Measurements from ENCODE around the gene KCNJ1.

The KCNJ1 gene

DNA sequence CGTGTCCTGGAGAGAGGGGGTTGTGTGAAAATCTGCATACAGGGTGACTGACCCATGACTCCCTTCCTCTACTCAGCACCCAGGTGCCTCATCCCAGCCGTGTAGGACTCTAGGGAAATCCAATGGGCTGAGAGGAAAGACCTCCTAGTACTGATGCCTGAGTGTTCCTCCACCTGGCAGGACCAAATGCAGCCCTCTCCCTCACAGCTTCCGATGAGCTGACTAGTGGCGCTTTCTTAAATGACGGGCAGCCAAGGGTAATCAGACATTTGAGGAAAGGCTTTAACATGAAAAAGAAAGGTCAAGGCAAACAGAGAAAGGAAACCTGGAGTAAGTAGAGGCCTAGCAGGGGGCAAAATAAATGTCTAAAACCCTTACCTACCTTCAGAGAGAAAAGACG lies 5.0 kb upstream of the KCNJ1 start:
- no peak overlapping the region for H3K4me3 ChIP-seq (ENCODE audit: low read depth, low read length)
- no peak for TF ChIP-seq CTCF (IDR thresholded peaks at IDR 0.05; ENCODE audit: low read depth, low read length)

GRCh38 chr11:128871168-128871610 lies 4.1 kb upstream of the KCNJ1 start:
- TF ChIP-seq CTCF (IDR thresholded peaks at IDR 0.05; ENCODE audit: low read depth, low read length), result no peak
- H3K4me3 ChIP-seq (ENCODE audit: low read depth, low read length), result no peak overlapping the region

DNA sequence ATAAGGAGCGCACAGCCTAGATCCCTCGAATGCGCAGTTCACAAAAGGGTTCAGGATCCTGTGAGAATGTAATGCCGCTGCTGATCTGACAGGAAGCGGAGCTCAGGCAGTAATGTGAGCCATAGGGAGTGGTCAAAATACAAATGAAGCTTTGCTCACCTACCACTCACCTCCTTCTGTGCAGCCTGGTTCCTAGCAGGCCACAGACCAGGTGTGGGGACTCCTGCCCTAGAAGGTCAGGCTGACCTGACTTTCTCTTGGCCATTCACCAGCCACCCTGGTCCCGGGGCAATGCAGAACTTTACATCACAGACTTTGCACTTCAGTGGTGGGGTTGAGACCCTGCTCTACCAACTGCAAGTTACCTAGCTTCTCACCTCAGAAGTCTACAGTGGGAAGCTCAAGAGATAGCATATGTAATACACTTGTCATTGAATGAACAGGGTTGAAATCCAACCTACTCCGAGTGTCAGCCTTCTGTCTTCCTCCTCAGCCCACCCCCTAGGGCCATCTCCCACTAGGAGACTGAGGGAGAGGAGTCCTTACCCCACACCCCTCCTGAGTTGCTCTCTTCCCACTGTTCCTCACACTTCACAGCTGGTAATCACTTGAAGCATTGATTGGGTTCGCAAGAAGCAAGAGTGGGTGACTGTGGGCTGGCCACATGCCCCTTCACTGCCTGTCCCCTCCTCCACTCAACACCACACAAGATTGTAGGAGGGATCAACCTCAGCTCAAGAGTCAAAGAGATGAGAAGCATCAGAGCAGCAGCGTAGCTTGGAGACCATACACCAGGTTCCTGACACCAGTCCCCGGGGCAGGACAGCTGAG lies 2.0 kb upstream of the KCNJ1 start:
- TF ChIP-seq CTCF (IDR thresholded peaks at IDR 0.05; ENCODE audit: low read depth, low read length), result no peak
- no peak overlapping the region for H3K4me3 ChIP-seq (ENCODE audit: low read depth, low read length)

DNA sequence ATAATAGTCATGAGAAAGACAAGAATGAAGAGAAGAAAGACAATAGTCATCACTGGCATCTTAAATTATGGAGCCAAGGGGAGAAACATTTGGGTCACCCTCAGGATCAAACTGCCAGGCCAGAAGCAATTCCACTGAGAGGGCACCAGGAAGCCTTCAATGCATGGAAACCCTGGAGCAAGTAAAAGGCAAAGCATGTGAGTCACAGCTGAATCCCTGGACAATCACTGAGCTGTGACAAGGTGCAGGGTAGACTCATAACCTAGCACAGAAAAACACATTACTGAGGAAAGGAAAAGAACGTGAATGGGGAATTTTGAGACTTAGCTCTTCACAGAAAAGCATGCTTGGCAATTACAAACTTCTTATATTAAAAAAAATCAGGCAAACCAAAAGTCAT lies 1.6 kb downstream of the KCNJ1 start:
- no peak for TF ChIP-seq CTCF (IDR thresholded peaks at IDR 0.05; ENCODE audit: low read depth, low read length)
- no peak overlapping the region for H3K4me3 ChIP-seq (ENCODE audit: low read depth, low read length)

- no peak overlapping the region for H3K4me3 ChIP-seq (ENCODE audit: low read depth, low read length)
- TF ChIP-seq CTCF (IDR thresholded peaks at IDR 0.05; ENCODE audit: low read depth, low read length), result no peak
Observed at GRCh38 chr11:128862908-128863660, 4.0 kb downstream of the KCNJ1 start.

GRCh38 chr11:128862406-128862805 lies 4.7 kb downstream of the KCNJ1 start:
- H3K4me3 ChIP-seq (ENCODE audit: low read depth, low read length), result no peak overlapping the region
- no peak for TF ChIP-seq CTCF (IDR thresholded peaks at IDR 0.05; ENCODE audit: low read depth, low read length)
